SK-N-SH (cell line): Measurements from ENCODE around the gene GALNTL6. TPM values are rescaled to one million over a fixed set of nuclear protein-coding genes. Genes with fewer than 3 reads are reported as not detected.

ENCODE experiments used
- CTCF ChIA-PET: fragments of 300-600, 350-600 bp; formaldehyde crosslinking; extraction: SDS; loops from one replicate; lab custom pipeline; 2021; lab: Yijun Ruan, JAX
- POLR2A ChIA-PET: fragments of 350-600 bp; sonication (Branson Sonifier 250); formaldehyde crosslinking; extraction: SDS; loops from one replicate; lab custom pipeline; 2020; ENCODE audit warnings: antibody characterized with exemption, inconsistent platforms; lab: Yijun Ruan, JAX
- DNase-seq: peaks from one replicate; pipeline ENCODE4 v3.0.0; 2012
- H2AFZ ChIP-seq: fragments of 200-600 bp; sonication (generic); 2 replicates; pipeline ENCODE4 v1.8.1; 2016; ENCODE audit warnings: antibody characterized with exemption, mild to moderate bottlenecking, low read depth
- H3F3A ChIP-seq: fragments of 200-600 bp; sonication (generic); replicated peaks from 2 replicates; pipeline ENCODE3; 2016; ENCODE audit warnings: antibody characterized with exemption, mild to moderate bottlenecking; ENCODE audit not compliant: insufficient read depth
- H3K27ac ChIP-seq, 2 experiments: fragments of 200-500 bp in 1 of 2; fragments of 200-600 bp in 1 of 2; sonication (Bioruptor generic) in 1 of 2; sonication (generic), shearing (Covaris generic) in 1 of 2; 2 replicates each; pipeline versions ENCODE4 v1.5.1 to v1.6.1; 2014 to 2016; ENCODE audit warnings: low read depth in 2 of 2, inconsistent platforms in 1 of 2, low read length in 1 of 2, mild to moderate bottlenecking in 1 of 2, mixed read lengths in 1 of 2
- H3K27me3 ChIP-seq: fragments of 200-600 bp; sonication (generic), shearing (Covaris generic); 2 replicates; pipeline ENCODE4 v1.6.1; 2016; ENCODE audit warnings: mixed run types; ENCODE audit not compliant: insufficient read depth
- H3K36me3 ChIP-seq, 2 experiments: fragments of 200-500 bp in 1 of 2; fragments of 200-600 bp in 1 of 2; sonication (Bioruptor generic) in 1 of 2; sonication (generic) in 1 of 2; replicated peaks in 1 of 2; 2 replicates each; pipeline versions ENCODE3 to v1.5.1; 2014 to 2016; ENCODE audit warnings: low read length in 1 of 2, mild to moderate bottlenecking in 1 of 2; ENCODE audit not compliant: insufficient read depth in 2 of 2, control insufficient read depth in 1 of 2
- H3K4me1 ChIP-seq, 2 experiments: fragments of 200-500 bp in 1 of 2; fragments of 200-600 bp in 1 of 2; sonication (Bioruptor generic) in 1 of 2; sonication (generic), shearing (Covaris generic) in 1 of 2; 2 replicates each; pipeline versions ENCODE4 v1.5.1 to v1.6.1; 2014 to 2016; ENCODE audit warnings: low read depth in 1 of 2, low read length in 1 of 2, mixed run types in 1 of 2; ENCODE audit not compliant: insufficient read depth in 2 of 2, control insufficient read depth in 1 of 2
- H3K4me2 ChIP-seq: fragments of 200-600 bp; sonication (generic), shearing (Covaris generic); 2 replicates; pipeline ENCODE4 v1.6.1; 2017; ENCODE audit warnings: mixed run types
- H3K4me3 ChIP-seq, 2 experiments: fragments of 200-500 bp in 1 of 2; fragments of 200-600 bp in 1 of 2; sonication (Bioruptor generic) in 1 of 2; sonication (generic), shearing (Covaris generic) in 1 of 2; 2 replicates each; pipeline versions ENCODE4 v1.5.1 to v1.8.1; 2014 to 2016; ENCODE audit warnings: low read depth in 2 of 2, inconsistent platforms in 1 of 2, low read length in 1 of 2, mild to moderate bottlenecking in 1 of 2, mixed read lengths in 1 of 2, moderate library complexity in 1 of 2
- H3K79me2 ChIP-seq: fragments of 200-600 bp; sonication (generic); 2 replicates; pipeline ENCODE4 v1.8.1; 2017; ENCODE audit warnings: mild to moderate bottlenecking; ENCODE audit not compliant: insufficient read depth
- H3K9ac ChIP-seq: fragments of 200-600 bp; sonication (generic); 2 replicates; pipeline ENCODE4 v1.6.1; 2017; ENCODE audit warnings: mixed run types
- H3K9me2 ChIP-seq: fragments of 200-600 bp; sonication (generic); 2 replicates; pipeline ENCODE4 v1.6.1; 2017; ENCODE audit warnings: mixed run types
- H3K9me3 ChIP-seq: fragments of 200-600 bp; sonication (generic); 2 replicates; pipeline ENCODE4 v1.6.1; 2017; ENCODE audit warnings: mixed run types, mild to moderate bottlenecking, moderate library complexity
- H4K20me1 ChIP-seq: fragments of 200-600 bp; sonication (generic); 2 replicates; pipeline ENCODE4 v1.6.1; 2017; ENCODE audit warnings: mild to moderate bottlenecking, mixed run types; ENCODE audit not compliant: insufficient read depth
- ELF1 ChIP-seq: IDR thresholded peaks from 2 replicates; pipeline ENCODE4 v1.4.0; 2012
- EZH2phosphoT487 ChIP-seq: fragments of 200-600 bp; sonication (generic); IDR thresholded peaks from 2 replicates; pipeline ENCODE4 v1.6.1; 2017; ENCODE audit warnings: low read depth, mixed run types, mild to moderate bottlenecking, antibody characterized with exemption, moderate library complexity, borderline replicate concordance
- FOXJ3 ChIP-seq: sonication (generic); formaldehyde crosslinking; IDR thresholded peaks from 2 replicates; pipeline ENCODE4 v1.5.1; 2020; ENCODE audit warnings: mild to moderate bottlenecking, missing genetic modification reagents
- GATA2 ChIP-seq: sonication (generic); formaldehyde crosslinking; IDR thresholded peaks from 2 replicates; pipeline ENCODE4 v1.5.0; 2020; ENCODE audit warnings: mild to moderate bottlenecking, missing genetic modification reagents
- MEF2A ChIP-seq: IDR thresholded peaks from 2 replicates; pipeline ENCODE4 v1.4.0; 2012; ENCODE audit warnings: low read depth, borderline replicate concordance
- MXI1 ChIP-seq: IDR thresholded peaks from 2 replicates; pipeline ENCODE4 v1.6.1; 2012; ENCODE audit warnings: mild to moderate bottlenecking, low read depth, low read length, improper control_type of control experiment
- NFIC ChIP-seq: IDR thresholded peaks from 2 replicates; pipeline ENCODE4 v1.4.0; 2012; ENCODE audit warnings: borderline replicate concordance
- REST ChIP-seq: IDR thresholded peaks from 2 replicates; pipeline ENCODE4 v1.6.1; 2012; ENCODE audit warnings: mild to moderate bottlenecking, low read depth, low read length, moderate library complexity
- TAF1 ChIP-seq: IDR thresholded peaks from 2 replicates; pipeline ENCODE4 v1.6.1; 2012; ENCODE audit warnings: low read depth, mild to moderate bottlenecking, low read length, moderate library complexity, borderline replicate concordance
- TEAD4 ChIP-seq: IDR thresholded peaks from 2 replicates; pipeline ENCODE4 v1.4.0; 2012; ENCODE audit warnings: mild to moderate bottlenecking, borderline replicate concordance; ENCODE audit not compliant: insufficient read depth
- USF2 ChIP-seq: fragments of 150-350 bp; IDR thresholded peaks from 2 replicates; pipeline ENCODE4 v1.6.1; 2017; ENCODE audit warnings: antibody characterized with exemption, low read length, low read depth, borderline replicate concordance
- YY1 ChIP-seq: IDR thresholded peaks from 2 replicates; pipeline ENCODE4 v1.4.0; 2012; ENCODE audit warnings: low read depth, mild to moderate bottlenecking
- WGBS: methylation state at CpG from one replicate; pipeline ENCODE4 v1.1.6; 2017; ENCODE audit warnings: low lambda C conversion rate; 5-methylcytosine and 5-hydroxymethylcytosine counted together
- polyA plus RNA-seq, 3 experiments: library from polyadenylated mRNA; depleted of rRNA; stranded (reverse); fragments of >200 nt; gene quantifications; 2 replicates each; pipeline ENCODE4 v1.2.3, GENCODE V29; 2012

Gene GALNTL6
- polyA plus RNA-seq, 1 of the 3 experiments (the other 2 are of a cell fraction) = 0.07 TPM

GRCh38 chr4:172683021-172683420 is 869.8 kb downstream of the GALNTL6 start:
- Histone ChIP-seq H3K4me3 (no peak overlapping the region), H3K36me3 (no peaks in the 10 kb centered on the region), H3K9me3 (no peaks in the 10 kb centered on the region), H3K27me3 (no peaks in the 10 kb centered on the region), H3K27ac (no peak overlapping the region), H3K79me2 (no peaks in the 10 kb centered on the region), H3K9me2 (no peaks in the 10 kb centered on the region), H3K4me1 (no peaks in the 10 kb centered on the region), H2AFZ (no peak overlapping the region), H3K9ac (no peak overlapping the region), H3K4me2 (no peak overlapping the region), H4K20me1 (no peaks in the 10 kb centered on the region), H3F3A (no peaks in the 10 kb centered on the region)
- POLR2A ChIA-PET = no interaction called here
- DNase-seq = no peak
- WGBS = 58% methylated on average over 3 of the region's 3 CpGs
- CTCF ChIA-PET = no interaction called here
- TF ChIP-seq YY1 (no peak), TAF1 (no peak), ELF1 (no peak)

- no peaks in the 10 kb centered on the region for H3K36me3 ChIP-seq
- CTCF ChIA-PET = no interaction called here
- 70% methylated on average over 2 of the region's 2 CpGs for WGBS
These were observed 872.8 kb downstream of the GALNTL6 start for GRCh38 chr4:172686021-172686420.

More at GRCh38 chr4:172686021-172686420, 872.8 kb downstream of the GALNTL6 start:
- Histone ChIP-seq H3K9ac (no peak overlapping the region), H3K27ac (no peak overlapping the region), H3K4me1 (no peaks in the 10 kb centered on the region), H3K4me3 (no peak overlapping the region), H3K27me3 (no peaks in the 10 kb centered on the region), H4K20me1 (no peaks in the 10 kb centered on the region), H3K9me2 (no peaks in the 10 kb centered on the region), H3K9me3 (no peaks in the 10 kb centered on the region), H3F3A (no peaks in the 10 kb centered on the region), H3K79me2 (no peaks in the 10 kb centered on the region), H2AFZ (no peak overlapping the region), H3K4me2 (no peak overlapping the region)
- TF ChIP-seq TEAD4 (no peak), GATA2 (CRISPR knock-in tag) (no peak), NFIC (no peak), EZH2phosphoT487 (no peak), MXI1 (no peak), MEF2A (no peak), REST (no peak), USF2 (no peak), FOXJ3 (CRISPR knock-in tag) (no peak)
- POLR2A ChIA-PET = no interaction called here
- no peak for DNase-seq
